H9 (cell line): ENCODE data around the gene TMEM184B. TPM values are rescaled to one million over a fixed set of nuclear protein-coding genes. Genes with fewer than 3 reads are reported as not detected.

Experiments
- DNase-seq: peaks from one replicate; pipeline ENCODE4 v3.0.0-alpha.2; 2017
- H2AFZ ChIP-seq: one replicate; pipeline ENCODE4 v1.6.1; 2013; ENCODE audit warnings: mild to moderate bottlenecking, low read length, control low read depth, moderate library complexity
- H2AK5ac ChIP-seq: 2 replicates; pipeline ENCODE4 v1.6.1; 2013; ENCODE audit warnings: low read length, control low read depth, mixed read lengths; ENCODE audit not compliant: insufficient read length
- H2BK120ac ChIP-seq: one replicate; pipeline ENCODE4 v1.6.1; 2013; ENCODE audit warnings: low read depth, mild to moderate bottlenecking, low read length, control low read depth, inconsistent platforms; ENCODE audit not compliant: poor library complexity, severe bottlenecking
- H2BK12ac ChIP-seq: 2 replicates; pipeline ENCODE4 v1.6.1; 2013; ENCODE audit warnings: low read length, control low read depth, mixed read lengths, low read depth; ENCODE audit not compliant: insufficient read length
- H2BK15ac ChIP-seq: 2 replicates; pipeline ENCODE4 v1.6.1; 2013; ENCODE audit warnings: low read depth, low read length, control low read depth
- H2BK20ac ChIP-seq: one replicate; pipeline ENCODE4 v1.6.1; 2013; ENCODE audit warnings: low read depth, mild to moderate bottlenecking, low read length, control low read depth, inconsistent platforms; ENCODE audit not compliant: poor library complexity, severe bottlenecking
- H2BK5ac ChIP-seq: 2 replicates; pipeline ENCODE4 v1.6.1; 2013; ENCODE audit warnings: low read length, control low read depth, mixed read lengths; ENCODE audit not compliant: insufficient read length
- H3K14ac ChIP-seq: 2 replicates; pipeline ENCODE4 v1.6.1; 2013; ENCODE audit warnings: low read length, control low read depth; ENCODE audit not compliant: insufficient read depth
- H3K18ac ChIP-seq: 2 replicates; pipeline ENCODE4 v1.6.1; 2013; ENCODE audit warnings: low read depth, mild to moderate bottlenecking, mixed read lengths, low read length, control low read depth; ENCODE audit not compliant: insufficient read length
- H3K23ac ChIP-seq: 2 replicates; pipeline ENCODE4 v1.6.1; 2013; ENCODE audit warnings: low read length, control low read depth, mixed read lengths, low read depth; ENCODE audit not compliant: insufficient read length
- H3K23me2 ChIP-seq: 2 replicates; pipeline ENCODE4 v1.6.1; 2013; ENCODE audit warnings: low read depth, mild to moderate bottlenecking, mixed read lengths, low read length, control low read depth; ENCODE audit not compliant: insufficient read length, poor library complexity, severe bottlenecking
- H3K27ac ChIP-seq: 2 replicates; pipeline ENCODE4 v1.5.1; 2013; ENCODE audit warnings: low read length, control low read depth, mixed read lengths, low read depth; ENCODE audit not compliant: insufficient read length
- H3K27me3 ChIP-seq: 2 replicates; pipeline ENCODE4 v1.6.1; 2013; ENCODE audit warnings: low read length, control low read depth, inconsistent platforms; ENCODE audit not compliant: insufficient read depth
- H3K4ac ChIP-seq: 2 replicates; pipeline ENCODE4 v1.6.1; 2013; ENCODE audit warnings: low read depth, mild to moderate bottlenecking, control low read depth, inconsistent platforms, low read length, moderate library complexity
- H3K4me1 ChIP-seq: 2 replicates; pipeline ENCODE4 v1.6.1; 2013; ENCODE audit warnings: low read length, control low read depth, inconsistent platforms; ENCODE audit not compliant: insufficient read depth
- H3K4me2 ChIP-seq: 2 replicates; pipeline ENCODE4 v1.6.1; 2013; ENCODE audit warnings: low read length, control low read depth, mixed read lengths; ENCODE audit not compliant: insufficient read length, insufficient read depth
- H3K56ac ChIP-seq: 2 replicates; pipeline ENCODE4 v1.6.1; 2013; ENCODE audit warnings: low read depth, mild to moderate bottlenecking, mixed read lengths, low read length, control low read depth; ENCODE audit not compliant: insufficient read length
- H3K79me1 ChIP-seq: 2 replicates; pipeline ENCODE4 v1.6.1; 2013; ENCODE audit warnings: low read depth, mild to moderate bottlenecking, moderate library complexity, low read length, control low read depth, inconsistent platforms; ENCODE audit not compliant: insufficient read depth, poor library complexity, severe bottlenecking
- H3K79me2 ChIP-seq: 2 replicates; pipeline ENCODE4 v1.6.1; 2013; ENCODE audit warnings: low read length, control low read depth, inconsistent platforms; ENCODE audit not compliant: insufficient read depth
- H3K9ac ChIP-seq: 2 replicates; pipeline ENCODE4 v1.6.1; 2013; ENCODE audit warnings: low read length, control low read depth, mixed read lengths; ENCODE audit not compliant: insufficient read length; ENCODE audit errors: extremely low read depth
- H3K9me3 ChIP-seq: one replicate; pipeline ENCODE4 v1.6.1; 2013; ENCODE audit warnings: low read depth, low read length, inconsistent platforms; ENCODE audit not compliant: control insufficient read depth
- H3T11ph ChIP-seq: one replicate; pipeline ENCODE4 v1.6.1; 2013; ENCODE audit warnings: mild to moderate bottlenecking, low read length, control low read depth, inconsistent platforms
- H4K20me1 ChIP-seq: one replicate; pipeline ENCODE4 v1.6.1; 2013; ENCODE audit not compliant: control insufficient read depth, insufficient read length, insufficient read depth
- H4K5ac ChIP-seq: 2 replicates; pipeline ENCODE4 v1.6.1; 2013; ENCODE audit warnings: low read depth, mild to moderate bottlenecking, mixed read lengths, low read length, control low read depth; ENCODE audit not compliant: insufficient read length
- H4K8ac ChIP-seq: replicated peaks from 2 replicates; pipeline ENCODE4 v1.6.1; 2013; ENCODE audit warnings: low read length, control low read depth, mixed read lengths, low read depth; ENCODE audit not compliant: insufficient read length
- H4K91ac ChIP-seq: 2 replicates; pipeline ENCODE4 v1.6.1; 2013; ENCODE audit warnings: low read depth, mild to moderate bottlenecking, moderate library complexity, mixed read lengths, low read length, control low read depth; ENCODE audit not compliant: insufficient read length
- H3K27ac Mint-ChIP-seq, 3 experiments: 2 replicates in 2 of 3; 3 replicates in 1 of 3; pipeline ENCODE4 v1.8.0; 2020 to 2021; ENCODE audit warnings: mixed read lengths in 3 of 3, mild to moderate bottlenecking in 1 of 3, moderate library complexity in 1 of 3
- H3K27me3 Mint-ChIP-seq: 2 replicates; pipeline ENCODE4 v1.8.0; 2021; ENCODE audit warnings: low read depth, mild to moderate bottlenecking, moderate library complexity, mixed read lengths
- H3K36me3 Mint-ChIP-seq, 3 experiments: 2 replicates in 2 of 3; 3 replicates in 1 of 3; pipeline ENCODE4 v1.8.0; 2020 to 2021; ENCODE audit warnings: low read depth in 3 of 3, mixed read lengths in 3 of 3; ENCODE audit not compliant: insufficient read depth in 1 of 3
- H3K4me1 Mint-ChIP-seq, 2 experiments: 2 replicates each; pipeline ENCODE4 v1.8.0; 2020; ENCODE audit warnings: mixed read lengths in 2 of 2
- H3K4me3 Mint-ChIP-seq, 2 experiments: 2 replicates in 1 of 2; 3 replicates in 1 of 2; pipeline ENCODE4 v1.8.0; 2020 to 2021; ENCODE audit warnings: mild to moderate bottlenecking in 2 of 2, mixed read lengths in 2 of 2, moderate library complexity in 1 of 2
- H3K9me3 Mint-ChIP-seq, 2 experiments: 2 replicates in 1 of 2; 3 replicates in 1 of 2; pipeline ENCODE4 v1.8.0; 2020; ENCODE audit warnings: mild to moderate bottlenecking in 2 of 2, mixed read lengths in 2 of 2, moderate library complexity in 1 of 2
- CTCF ChIP-seq: fragments of 200-600 bp; sonication (generic); conservative IDR thresholded peaks from 3 replicates; pipeline ENCODE4 v1.8.0; 2021; ENCODE audit warnings: antibody characterized with exemption, mild to moderate bottlenecking
- WGBS: extraction: QIAGEN DNeasy Blood & Tissue Kit; methylation state at CpG from one replicate; pipeline ENCODE4 v1.1.7; 2013; ENCODE audit warnings: missing lambda C conversion rate, low lambda C conversion rate, mixed read lengths; ENCODE audit not compliant: insufficient read length; ENCODE audit errors: extremely low coverage; 5-methylcytosine and 5-hydroxymethylcytosine counted together
- total RNA-seq: library from RNA; stranded (reverse); gene quantifications from 2 replicates; pipeline ENCODE4 v1.2.1, GENCODE V29; 2021

The TMEM184B gene
- total RNA-seq, 1 experiment from 2014 or later, result 58.5 TPM

GRCh38 chr22:38233427-38233826 is 39.4 kb downstream of the TMEM184B start:
- no peak overlapping the region for H3K56ac ChIP-seq
- H3K9ac ChIP-seq, result no peak overlapping the region
- no peak overlapping the region for H4K8ac ChIP-seq
- H3K4me2 ChIP-seq, result no peak overlapping the region
- no peak for DNase-seq
- no peak overlapping the region for H4K91ac ChIP-seq
- Mint-ChIP-seq H3K36me3 (peaks cover 11 to 77% (median 68%) of the 10 kb centered on the region in 3 experiments; a peak in 6 of 7 replicates), H3K27ac (no peak overlapping the region), H3K9me3 (no peaks in the 10 kb centered on the region; a peak in 1 of 5 replicates), H3K4me3 (no peak overlapping the region), H3K27me3 (no peaks in the 10 kb centered on the region; the same call in 1 of the 2 replicates), H3K4me1 (peaks cover 0 to 3% of the 10 kb centered on the region in 2 experiments; a peak in 1 of 4 replicates)
- no peaks in the 10 kb centered on the region for H3K27me3 ChIP-seq
- no peak overlapping the region for H2BK15ac ChIP-seq
- no peak overlapping the region for H3T11ph ChIP-seq
- no peak overlapping the region for H2BK120ac ChIP-seq
- H3K23ac ChIP-seq, result no peak overlapping the region
- H3K23me2 ChIP-seq, result no peaks in the 10 kb centered on the region
- H3K14ac ChIP-seq, result no peak overlapping the region
- no peak overlapping the region for H4K5ac ChIP-seq
- no peak overlapping the region for H2BK12ac ChIP-seq
- H3K79me1 ChIP-seq, result no peaks in the 10 kb centered on the region
- no peaks in the 10 kb centered on the region for H3K4me1 ChIP-seq
- no CpG with 5 or more reads among the region's 6 CpGs for WGBS
- no peak overlapping the region for H3K27ac ChIP-seq
- no peak overlapping the region for H3K4ac ChIP-seq
- no peaks in the 10 kb centered on the region for H4K20me1 ChIP-seq
- no peak overlapping the region for H2BK20ac ChIP-seq
- no peak overlapping the region for H2BK5ac ChIP-seq
- no peak for TF ChIP-seq CTCF
- no peaks in the 10 kb centered on the region for H3K79me2 ChIP-seq
- no peak overlapping the region for H2AFZ ChIP-seq
- H2AK5ac ChIP-seq, result no peak overlapping the region
- no peaks in the 10 kb centered on the region for H3K9me3 ChIP-seq
- H3K18ac ChIP-seq, result no peak overlapping the region
